Mesothelial cell of epicardium (in vitro differentiated cells): ENCODE data around the gene NLRC4. TPM values are rescaled to one million over a fixed set of nuclear protein-coding genes. Genes with fewer than 3 reads are reported as not detected.

Source experiments
- DNase-seq, 2 experiments: peaks; one replicate each; pipeline ENCODE4 v3.0.0; 2021; ENCODE audit warnings: low spot score in 2 of 2; ENCODE audit not compliant: unreplicated experiment in 2 of 2
- H3K27ac Mint-ChIP-seq: 2 replicates; pipeline ENCODE4 v1.8.0; 2021; ENCODE audit warnings: mixed read lengths
- H3K27me3 Mint-ChIP-seq: 2 replicates; pipeline ENCODE4 v1.8.0; 2021; ENCODE audit warnings: low read depth, mixed read lengths
- H3K36me3 Mint-ChIP-seq: 2 replicates; pipeline ENCODE4 v1.8.0; 2021; ENCODE audit warnings: mixed read lengths
- H3K4me1 Mint-ChIP-seq: 2 replicates; pipeline ENCODE4 v1.8.0; 2021; ENCODE audit warnings: mixed read lengths
- H3K4me3 Mint-ChIP-seq: 2 replicates; pipeline ENCODE4 v1.8.0; 2021; ENCODE audit warnings: mild to moderate bottlenecking, moderate library complexity, mixed read lengths
- H3K9me3 Mint-ChIP-seq: 2 replicates; pipeline ENCODE4 v1.8.0; 2021; ENCODE audit warnings: mixed read lengths
- total RNA-seq: library from RNA; stranded (reverse); gene quantifications from 3 replicates; pipeline ENCODE4 v1.2.1, GENCODE V29; 2021
- TF ChIP-seq, protein P1 (sequence below): fragments of 200-600 bp; sonication (generic); IDR thresholded peaks from one replicate; pipeline ENCODE4 v1.5.0; 2021; ENCODE audit warnings: antibody characterized with exemption; ENCODE audit not compliant: unreplicated experiment

The NLRC4 gene
- total RNA-seq, 1 donor from 2014 or later, result not detected

GRCh38 chr2:32192418-32192817 lies 72.3 kb downstream of the NLRC4 start:
- no peak for DNase-seq
- H3K4me1 Mint-ChIP-seq, result no peaks in the 10 kb centered on the region
- peaks cover 16% of the 10 kb centered on the region for H3K36me3 Mint-ChIP-seq
- no peaks in the 10 kb centered on the region for H3K9me3 Mint-ChIP-seq
- TF ChIP-seq, protein P1, sequence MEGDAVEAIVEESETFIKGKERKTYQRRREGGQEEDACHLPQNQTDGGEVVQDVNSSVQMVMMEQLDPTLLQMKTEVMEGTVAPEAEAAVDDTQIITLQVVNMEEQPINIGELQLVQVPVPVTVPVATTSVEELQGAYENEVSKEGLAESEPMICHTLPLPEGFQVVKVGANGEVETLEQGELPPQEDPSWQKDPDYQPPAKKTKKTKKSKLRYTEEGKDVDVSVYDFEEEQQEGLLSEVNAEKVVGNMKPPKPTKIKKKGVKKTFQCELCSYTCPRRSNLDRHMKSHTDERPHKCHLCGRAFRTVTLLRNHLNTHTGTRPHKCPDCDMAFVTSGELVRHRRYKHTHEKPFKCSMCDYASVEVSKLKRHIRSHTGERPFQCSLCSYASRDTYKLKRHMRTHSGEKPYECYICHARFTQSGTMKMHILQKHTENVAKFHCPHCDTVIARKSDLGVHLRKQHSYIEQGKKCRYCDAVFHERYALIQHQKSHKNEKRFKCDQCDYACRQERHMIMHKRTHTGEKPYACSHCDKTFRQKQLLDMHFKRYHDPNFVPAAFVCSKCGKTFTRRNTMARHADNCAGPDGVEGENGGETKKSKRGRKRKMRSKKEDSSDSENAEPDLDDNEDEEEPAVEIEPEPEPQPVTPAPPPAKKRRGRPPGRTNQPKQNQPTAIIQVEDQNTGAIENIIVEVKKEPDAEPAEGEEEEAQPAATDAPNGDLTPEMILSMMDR, result no peak
- no peak overlapping the region for H3K27ac Mint-ChIP-seq
- no peak overlapping the region for H3K4me3 Mint-ChIP-seq
- no peaks in the 10 kb centered on the region for H3K27me3 Mint-ChIP-seq

- Mint-ChIP-seq H3K36me3 (peaks cover 24% of the 10 kb centered on the region), H3K27me3 (no peaks in the 10 kb centered on the region), H3K4me1 (no peaks in the 10 kb centered on the region), H3K27ac (no peak overlapping the region), H3K9me3 (no peaks in the 10 kb centered on the region), H3K4me3 (no peak overlapping the region)
- TF ChIP-seq, protein P1, result no peak
- no peak for DNase-seq
These were observed 75.7 kb downstream of the NLRC4 start for GRCh38 chr2:32189011-32189410.

GRCh38 chr2:32182667-32183066 lies 82.0 kb downstream of the NLRC4 start:
- Mint-ChIP-seq H3K36me3 (peaks cover 16% of the 10 kb centered on the region), H3K27ac (no peak overlapping the region), H3K4me3 (no peak overlapping the region), H3K4me1 (no peaks in the 10 kb centered on the region), H3K9me3 (no peaks in the 10 kb centered on the region), H3K27me3 (no peaks in the 10 kb centered on the region)
- TF ChIP-seq, protein P1, result no peak
- DNase-seq, result no peak

Other genes starting within 250 kb of the NLRC4 start
- 62.6 to 70.6 TPM (median 63.7 TPM) in 3 replicates for gene DPY30, start 225.1 kb downstream of the NLRC4 start, total RNA-seq
- 33.5 to 35.3 TPM (median 34.3 TPM) in 3 replicates for gene SPAST, start 201.3 kb downstream of the NLRC4 start, total RNA-seq
- 30.2 to 33.2 TPM (median 31.1 TPM) in 3 replicates for gene SLC30A6, start 99.0 kb downstream of the NLRC4 start, total RNA-seq
- 38.5 to 43.4 TPM (median 42.4 TPM) in 3 replicates for gene YIPF4, start 13.0 kb upstream of the NLRC4 start, total RNA-seq
- 101 to 112 TPM (median 110 TPM) in 3 replicates for gene BIRC6, start 92.1 kb upstream of the NLRC4 start, total RNA-seq